ENCODE measurements around the gene LRRTM4. TPM values are rescaled to one million over a fixed set of nuclear protein-coding genes. Genes with fewer than 3 reads are reported as not detected.

Gene LRRTM4
- polyA plus RNA-seq, 1 donor (not counting 4 experiments of a cell fraction or from before 2014, with no cell fraction given) = not detected

- dilution Hi-C loops (cut with MboI; ENCODE audit: extremely low pct_ligation_motif_present, low sequenced_read_pairs) = no loop called here
Measured at GRCh38 chr2:76851000-76851399, 671.2 kb downstream of the LRRTM4 start.

GRCh38 chr2:76849086-76849485 is 673.1 kb downstream of the LRRTM4 start:
- TF ChIP-seq CTCF (optimal IDR thresholded peaks at IDR 0.05 in 1 of 3, IDR thresholded peaks at IDR 0.05 in 1 of 3, conservative IDR thresholded peaks at IDR 0.05 in 1 of 3; ENCODE audit: extremely low read depth in 1 of 3, insufficient read depth in 2 of 3, low read length in 3 of 3) (no peak), EZH2 (IDR thresholded peaks at IDR 0.05; ENCODE audit: low read length) (no peak)
- Histone ChIP-seq H3K79me2 (ENCODE audit: control insufficient read depth, insufficient read depth, low read length) (no peaks in the 10 kb centered on the region), H3K27ac (ENCODE audit: control insufficient read depth, insufficient read depth, low read length) (no peak overlapping the region), H3K9ac (ENCODE audit: control insufficient read depth, extremely low read depth, insufficient read depth, low read length) (no peak overlapping the region), H3K9me3 (ENCODE audit: control insufficient read depth, low read depth, low read length) (no peaks in the 10 kb centered on the region), H4K20me1 (ENCODE audit: control insufficient read depth, extremely low read depth, insufficient read depth, low read length) (no peaks in the 10 kb centered on the region), H3K36me3 (ENCODE audit: control insufficient read depth in 2 of 2, extremely low read depth in 1 of 2, insufficient read depth in 2 of 2, low read length in 2 of 2) (no peaks in the 10 kb centered on the region), H3K27me3 (ENCODE audit: control insufficient read depth, extremely low read depth, insufficient read depth, low read length) (no peaks in the 10 kb centered on the region), H3K4me2 (ENCODE audit: control insufficient read depth, extremely low read depth, insufficient read depth, low read depth, low read length) (no peak overlapping the region), H3K9me1 (ENCODE audit: control insufficient read depth, extremely low read depth, insufficient read depth, low read length) (no peaks in the 10 kb centered on the region), H2AFZ (ENCODE audit: control insufficient read depth, low read length) (no peak overlapping the region), H3K4me1 (ENCODE audit: control insufficient read depth, extremely low read depth, insufficient read depth, low read length) (no peaks in the 10 kb centered on the region), H3K4me3 (ENCODE audit: control insufficient read depth in 2 of 3, extremely low read depth in 1 of 3, insufficient read depth in 2 of 3, low read depth in 1 of 3, low read length in 3 of 3) (no peak overlapping the region)
- dilution Hi-C loops (cut with MboI; ENCODE audit: extremely low pct_ligation_motif_present, low sequenced_read_pairs) = no loop called here
- no peak for FAIRE-seq
- no peak for DNase-seq (ENCODE audit: low read depth, low spot score)

More at GRCh38 chr2:76851000-76851399, 671.2 kb downstream of the LRRTM4 start:
- no peaks in the 10 kb centered on the region for H3K36me3 ChIP-seq (ENCODE audit: control insufficient read depth in 2 of 2, extremely low read depth in 1 of 2, insufficient read depth in 2 of 2, low read length in 2 of 2)
- H3K9me1 ChIP-seq (ENCODE audit: control insufficient read depth, extremely low read depth, insufficient read depth, low read length) = no peaks in the 10 kb centered on the region
- DNase-seq (ENCODE audit: low read depth, low spot score) (no peak), FAIRE-seq (no peak)
- no peak overlapping the region for H2AFZ ChIP-seq (ENCODE audit: control insufficient read depth, low read length)
- H3K79me2 ChIP-seq (ENCODE audit: control insufficient read depth, insufficient read depth, low read length) = no peaks in the 10 kb centered on the region
- no peak overlapping the region for H3K4me3 ChIP-seq (ENCODE audit: control insufficient read depth in 2 of 3, extremely low read depth in 1 of 3, insufficient read depth in 2 of 3, low read depth in 1 of 3, low read length in 3 of 3)
- no peaks in the 10 kb centered on the region for H3K27me3 ChIP-seq (ENCODE audit: control insufficient read depth, extremely low read depth, insufficient read depth, low read length)
- no peaks in the 10 kb centered on the region for H4K20me1 ChIP-seq (ENCODE audit: control insufficient read depth, extremely low read depth, insufficient read depth, low read length)
- H3K9me3 ChIP-seq (ENCODE audit: control insufficient read depth, low read depth, low read length) = no peaks in the 10 kb centered on the region
- TF ChIP-seq EZH2 (IDR thresholded peaks at IDR 0.05; ENCODE audit: low read length) (no peak), CTCF (optimal IDR thresholded peaks at IDR 0.05 in 1 of 3, IDR thresholded peaks at IDR 0.05 in 1 of 3, conservative IDR thresholded peaks at IDR 0.05 in 1 of 3; ENCODE audit: extremely low read depth in 1 of 3, insufficient read depth in 2 of 3, low read length in 3 of 3) (no peak)
- H3K27ac ChIP-seq (ENCODE audit: control insufficient read depth, insufficient read depth, low read length) = no peak overlapping the region
- H3K4me1 ChIP-seq (ENCODE audit: control insufficient read depth, extremely low read depth, insufficient read depth, low read length) = no peaks in the 10 kb centered on the region
- H3K9ac ChIP-seq (ENCODE audit: control insufficient read depth, extremely low read depth, insufficient read depth, low read length) = no peak overlapping the region
- no peak overlapping the region for H3K4me2 ChIP-seq (ENCODE audit: control insufficient read depth, extremely low read depth, insufficient read depth, low read depth, low read length)
